A673 (cell line): ENCODE results near the gene SDHC.

Source experiments
- CTCF ChIP-seq: fragments of 300-800, 200-600 bp; sonication (generic); conservative IDR thresholded peaks from 2 replicates; pipeline ENCODE4 v1.5.1; 2017; ENCODE audit warnings: low read depth, mild to moderate bottlenecking, antibody characterized with exemption, low read length, moderate library complexity, mixed read lengths
- EZH2 ChIP-seq: fragments of 200-600 bp; sonication (generic); IDR thresholded peaks from 2 replicates; pipeline ENCODE4 v1.6.1; 2017; ENCODE audit warnings: borderline replicate concordance, low read depth, mild to moderate bottlenecking, mixed read lengths, antibody characterized with exemption, low read length; ENCODE audit not compliant: poor library complexity, severe bottlenecking

- TF ChIP-seq CTCF (no peak), EZH2 (no peak)
These were observed 77.4 kb downstream of the SDHC start for GRCh38 chr1:161391611-161392010.
